Activated CD4-positive, alpha-beta T cell treated with anti-CD3 and anti-CD28 coated beads for 4 hours (primary cell): ENCODE data around the gene IRF4.

Source experiments
- DNase-seq, 2 donors: peaks; one replicate each; pipeline ENCODE4 v3.0.0-alpha.2; 2020

Gene IRF4

GRCh38 chr6:445571-446417 is 54.2 kb downstream of the IRF4 start:
- peak in 1 of 2 donors; percentile 24 for DNase-seq

- peak; percentile 94 for DNase-seq
These were observed 55.1 kb downstream of the IRF4 start for GRCh38 chr6:446418-447366.

- peak; percentile 43 to 55 for DNase-seq
These were observed 56.0 kb downstream of the IRF4 start for GRCh38 chr6:447381-448165.

GRCh38 chr6:448296-449056 is 56.9 kb downstream of the IRF4 start:
- DNase-seq: no peak

GRCh38 chr6:449057-449430 is 57.5 kb downstream of the IRF4 start:
- DNase-seq: no peak

- DNase-seq: no peak
These were observed 58.2 kb downstream of the IRF4 start for GRCh38 chr6:449486-450419.

- DNase-seq: no peak
These were observed 59.8 kb downstream of the IRF4 start for GRCh38 chr6:451336-451735.

GRCh38 chr6:451847-452246 is 60.3 kb downstream of the IRF4 start:
- no peak for DNase-seq

- no peak for DNase-seq
These were observed 60.9 kb downstream of the IRF4 start for GRCh38 chr6:452301-453067.

- no peak for DNase-seq
These were observed 61.6 kb downstream of the IRF4 start for GRCh38 chr6:453152-453551.

- no peak for DNase-seq
These were observed 62.8 kb downstream of the IRF4 start for GRCh38 chr6:454148-454991.

- DNase-seq: peak; percentile 41 to 58
These were observed 63.5 kb downstream of the IRF4 start for GRCh38 chr6:455006-455585.

GRCh38 chr6:455835-456234 is 64.3 kb downstream of the IRF4 start:
- no peak for DNase-seq

GRCh38 chr6:456358-456867 is 64.9 kb downstream of the IRF4 start:
- no peak for DNase-seq

- no peak for DNase-seq
These were observed 65.3 kb downstream of the IRF4 start for GRCh38 chr6:456887-457286.
